Esophagus (tissue), 2 donors: ENCODE results near the gene PSEN2. TPM values are rescaled to one million over a fixed set of nuclear protein-coding genes. Genes with fewer than 3 reads are reported as not detected.

ENCODE experiments used
- H3K27ac ChIP-seq, 2 donors: one replicate each; pipeline ENCODE4 v1.5.1; 2013; ENCODE audit warnings: low read depth in 2 of 2, mild to moderate bottlenecking in 2 of 2, inconsistent platforms in 1 of 2, low read length in 1 of 2, moderate library complexity in 1 of 2
- H3K27me3 ChIP-seq, 2 donors: one replicate each; pipeline ENCODE4 v1.6.1; 2013; ENCODE audit warnings: low read length in 2 of 2, control low read depth in 1 of 2, mild to moderate bottlenecking in 1 of 2; ENCODE audit not compliant: insufficient read depth in 2 of 2, control insufficient read depth in 1 of 2
- H3K36me3 ChIP-seq, 2 donors: one replicate each; pipeline ENCODE4 v1.6.1; 2013; ENCODE audit warnings: low read length in 1 of 2; ENCODE audit not compliant: control insufficient read depth in 2 of 2, insufficient read depth in 2 of 2
- H3K4me1 ChIP-seq, 2 donors: one replicate each; pipeline ENCODE4 v1.6.1; 2013; ENCODE audit warnings: low read length in 1 of 2; ENCODE audit not compliant: control insufficient read depth in 2 of 2, insufficient read depth in 2 of 2
- H3K4me3 ChIP-seq, 2 donors: one replicate each; pipeline ENCODE4 v1.5.1; 2013; ENCODE audit warnings: low read length in 2 of 2, mild to moderate bottlenecking in 2 of 2, low read depth in 1 of 2, moderate library complexity in 1 of 2
- H3K9me3 ChIP-seq, 2 donors: one replicate each; pipeline ENCODE4 v1.6.1; 2013; ENCODE audit warnings: mild to moderate bottlenecking in 2 of 2, low read depth in 1 of 2, low read length in 1 of 2, moderate library complexity in 1 of 2; ENCODE audit not compliant: control insufficient read depth in 2 of 2, insufficient read depth in 1 of 2
- WGBS, 2 donors: extraction: QIAGEN DNeasy Blood & Tissue Kit; methylation state at CpG; one replicate each; pipeline ENCODE4 v1.1.7; 2013; 5-methylcytosine and 5-hydroxymethylcytosine counted together
- polyA plus RNA-seq, 2 donors: library from polyadenylated mRNA; stranded (reverse); fragments of 200-250 nt; gene quantifications; one replicate each; pipeline ENCODE4 v1.2.3, GENCODE V29; 2013
- donor health status: healthy with polysubstance abuse.
- donor health status: Bipolar disorder and iron deficiency.

PSEN2 gene
- polyA plus RNA-seq, 2 donors, result 8.8 to 12.0 TPM

- Histone ChIP-seq H3K27me3 (no peaks in the 10 kb centered on the region), H3K9me3 (no peaks in the 10 kb centered on the region), H3K36me3 (peaks cover 7 to 26% of the 10 kb centered on the region in 2 donors), H3K4me3 (no peak overlapping the region), H3K27ac (no peak overlapping the region), H3K4me1 (peaks cover under 1 to 16% of the 10 kb centered on the region in 2 donors)
- 89% methylated on average over 22 of the region's 22 CpGs for WGBS, 2 donors
Measured at GRCh38 chr1:226890331-226891108, 20.1 kb downstream of the PSEN2 start.

- Histone ChIP-seq H3K36me3 (peaks cover 7 to 26% of the 10 kb centered on the region in 2 donors), H3K4me1 (peaks cover 0 to 16% of the 10 kb centered on the region in 2 donors), H3K27me3 (no peaks in the 10 kb centered on the region), H3K4me3 (no peak overlapping the region), H3K27ac (no peak overlapping the region), H3K9me3 (no peaks in the 10 kb centered on the region)
- WGBS, 2 donors, result 94 to 95% methylated on average over 11 of the region's 11 CpGs
Measured at GRCh38 chr1:226891346-226891745, 20.9 kb downstream of the PSEN2 start.

GRCh38 chr1:226891846-226892523, 21.6 kb downstream of the PSEN2 start:
- Histone ChIP-seq H3K27me3 (no peaks in the 10 kb centered on the region), H3K4me1 (peaks cover 0 to 16% of the 10 kb centered on the region in 2 donors), H3K36me3 (peaks cover 7 to 26% of the 10 kb centered on the region in 2 donors), H3K9me3 (no peaks in the 10 kb centered on the region), H3K4me3 (no peak overlapping the region), H3K27ac (peak overlapping the region in 1 of 2 donors; percentile 38)
- WGBS, 2 donors, result 83 to 87% methylated on average over 17 of the region's 17 CpGs

GRCh38 chr1:226892524-226892875, 22.1 kb downstream of the PSEN2 start:
- H3K27me3 ChIP-seq, result no peaks in the 10 kb centered on the region
- H3K4me1 ChIP-seq, result peaks cover 0 to 16% of the 10 kb centered on the region in 2 donors
- peaks cover 7 to 26% of the 10 kb centered on the region in 2 donors for H3K36me3 ChIP-seq
- no peak overlapping the region for H3K4me3 ChIP-seq
- WGBS, 2 donors, result 78 to 81% methylated on average over 8 of the region's 8 CpGs
- H3K9me3 ChIP-seq, result no peaks in the 10 kb centered on the region
- H3K27ac ChIP-seq, result peak overlapping the region in 1 of 2 donors; percentile 38

GRCh38 chr1:226893936-226894335, 23.5 kb downstream of the PSEN2 start:
- H3K4me3 ChIP-seq, result no peak overlapping the region
- H3K36me3 ChIP-seq, result peaks cover 7 to 22% of the 10 kb centered on the region in 2 donors
- WGBS, 2 donors, result 92% methylated on average over 13 of the region's 13 CpGs
- no peak overlapping the region for H3K27ac ChIP-seq
- no peaks in the 10 kb centered on the region for H3K27me3 ChIP-seq
- H3K9me3 ChIP-seq, result no peaks in the 10 kb centered on the region
- peaks cover 0 to 16% of the 10 kb centered on the region in 2 donors for H3K4me1 ChIP-seq

GRCh38 chr1:226894826-226895225, 24.4 kb downstream of the PSEN2 start:
- peaks cover 0 to 16% of the 10 kb centered on the region in 2 donors for H3K4me1 ChIP-seq
- H3K36me3 ChIP-seq, result peaks cover 7 to 22% of the 10 kb centered on the region in 2 donors
- H3K4me3 ChIP-seq, result no peak overlapping the region
- peak overlapping the region in 1 of 2 donors; percentile 44 for H3K27ac ChIP-seq
- whole genome bisulfite sequencing, 2 donors, result 86 to 98% methylated on average over 3 of the region's 3 CpGs
- no peaks in the 10 kb centered on the region for H3K27me3 ChIP-seq
- no peaks in the 10 kb centered on the region for H3K9me3 ChIP-seq

- Histone ChIP-seq H3K36me3 (peaks cover 0 to 27% of the 10 kb centered on the region in 2 donors), H3K4me3 (no peak overlapping the region), H3K27me3 (no peaks in the 10 kb centered on the region), H3K9me3 (no peaks in the 10 kb centered on the region), H3K4me1 (peaks cover 0 to 16% of the 10 kb centered on the region in 2 donors), H3K27ac (peak overlapping the region; percentile 45 to 88)
- WGBS, 2 donors, result 57 to 60% methylated on average over 11 of the region's 11 CpGs
Measured at GRCh38 chr1:226895644-226896043, 25.2 kb downstream of the PSEN2 start.

GRCh38 chr1:226898246-226898645, 27.8 kb downstream of the PSEN2 start:
- Histone ChIP-seq H3K4me3 (no peak overlapping the region), H3K9me3 (no peaks in the 10 kb centered on the region), H3K27ac (no peak overlapping the region), H3K27me3 (no peaks in the 10 kb centered on the region), H3K4me1 (peaks cover 0 to 7% of the 10 kb centered on the region in 2 donors), H3K36me3 (peaks cover 0 to 14% of the 10 kb centered on the region in 2 donors)
- WGBS, 2 donors, result 91 to 95% methylated on average over 3 of the region's 3 CpGs

- WGBS, 2 donors, result 81% methylated on average over 4 of the region's 4 CpGs
- H3K27me3 ChIP-seq, result no peaks in the 10 kb centered on the region
- no peak overlapping the region for H3K4me3 ChIP-seq
- no peak overlapping the region for H3K27ac ChIP-seq
- H3K4me1 ChIP-seq, result peaks cover 0 to 3% of the 10 kb centered on the region in 2 donors
- H3K36me3 ChIP-seq, result peaks cover 0 to 7% of the 10 kb centered on the region in 2 donors
- no peaks in the 10 kb centered on the region for H3K9me3 ChIP-seq
Measured at GRCh38 chr1:226901421-226901820, 31.0 kb downstream of the PSEN2 start.
